SK-N-SH treated with all-trans-retinoic acid at 6 μM for 48 hours (cell line): ENCODE results near the gene MTOR.

ENCODE experiments used
- ATAC-seq: fragments of 200-7000 bp; cut with Tn5 transposase; 3 replicates; pipeline ENCODE4 v1.9.1; 2020; ENCODE audit warnings: mild to moderate bottlenecking, moderate library complexity
- ARNTL ChIP-seq: fragments of 450-650 bp; formaldehyde crosslinking; IDR thresholded peaks from 2 replicates; pipeline ENCODE4 v1.5.0; 2020; ENCODE audit warnings: low read depth, mild to moderate bottlenecking, moderate library complexity, borderline replicate concordance
- BACH2 ChIP-seq: fragments of 250-450 bp; sonication (Bioruptor Pico); IDR thresholded peaks from 2 replicates; pipeline ENCODE4 v1.9.0; 2021; ENCODE audit warnings: mild to moderate bottlenecking, borderline replicate concordance
- ESRRG ChIP-seq: fragments of 250-450 bp; sonication (Bioruptor Pico); IDR thresholded peaks from 2 replicates; pipeline ENCODE4 v1.6.1; 2021; ENCODE audit warnings: mild to moderate bottlenecking
- ISL1 ChIP-seq: fragments of 250-450 bp; sonication (Bioruptor Pico); IDR thresholded peaks from 2 replicates; pipeline ENCODE4 v2.1.2; 2022; ENCODE audit warnings: mild to moderate bottlenecking, moderate library complexity
- OSR1 ChIP-seq: fragments of 250-450 bp; sonication (Bioruptor Pico); IDR thresholded peaks from 2 replicates; pipeline ENCODE4 v1.8.0; 2022; ENCODE audit warnings: moderate library complexity, mild to moderate bottlenecking, inconsistent platforms
- PPARA ChIP-seq: fragments of 250-450 bp; sonication (Bioruptor Pico); IDR thresholded peaks from 2 replicates; pipeline ENCODE4 v1.5.0; 2020; ENCODE audit warnings: mild to moderate bottlenecking, borderline replicate concordance
- RARB ChIP-seq: fragments of 250-450 bp; sonication (Bioruptor Pico); IDR thresholded peaks from 2 replicates; pipeline ENCODE4 v1.8.0; 2021; ENCODE audit warnings: mild to moderate bottlenecking, moderate library complexity
- SNAI2 ChIP-seq: fragments of 250-450 bp; sonication (Bioruptor Pico); IDR thresholded peaks from 2 replicates; pipeline ENCODE4 v1.5.0; 2020; ENCODE audit warnings: mild to moderate bottlenecking, moderate library complexity
- ZC3H10 ChIP-seq: fragments of 250-450 bp; sonication (Bioruptor Pico); IDR thresholded peaks from 2 replicates; pipeline ENCODE4 v1.5.1; 2021; ENCODE audit warnings: mild to moderate bottlenecking, moderate library complexity
- ZFP3 ChIP-seq: fragments of 250-450 bp; sonication (Bioruptor Pico); IDR thresholded peaks from 2 replicates; pipeline ENCODE4 v1.5.0; 2020; ENCODE audit warnings: mild to moderate bottlenecking, moderate library complexity
- ZFP30 ChIP-seq: fragments of 450-650 bp; formaldehyde crosslinking; IDR thresholded peaks from 2 replicates; pipeline ENCODE4 v1.5.0; 2022; ENCODE audit warnings: mild to moderate bottlenecking, moderate library complexity
- ZNF565 ChIP-seq: fragments of 450-650 bp; formaldehyde crosslinking; conservative IDR thresholded peaks from 2 replicates; pipeline ENCODE4 v1.5.0; 2020; ENCODE audit warnings: low read depth, mild to moderate bottlenecking, moderate library complexity
- ZNF70 ChIP-seq: fragments of 450-650 bp; formaldehyde crosslinking; IDR thresholded peaks from 2 replicates; pipeline ENCODE4 v1.5.0; 2020; ENCODE audit warnings: mild to moderate bottlenecking, moderate library complexity
- ZNF8 ChIP-seq: fragments of 450-650 bp; formaldehyde crosslinking; IDR thresholded peaks from 2 replicates; pipeline ENCODE4 v1.5.0; 2020; ENCODE audit warnings: mild to moderate bottlenecking, moderate library complexity
- TF ChIP-seq, protein P1 (sequence below): fragments of 250-450 bp; sonication (Bioruptor Pico); IDR thresholded peaks from 2 replicates; pipeline ENCODE4 v1.8.0; 2021; ENCODE audit warnings: low read depth, mild to moderate bottlenecking, moderate library complexity, borderline replicate concordance
- TF ChIP-seq, protein P2 (sequence below): fragments of 250-450 bp; sonication (Bioruptor Pico); IDR thresholded peaks from 2 replicates; pipeline ENCODE4 v1.5.0; 2020; ENCODE audit warnings: mild to moderate bottlenecking, moderate library complexity
- TF ChIP-seq, protein P3 (sequence below): fragments of 250-450 bp; sonication (Bioruptor Pico); IDR thresholded peaks from 2 replicates; pipeline ENCODE4 v1.5.1; 2020; ENCODE audit warnings: low read depth, mild to moderate bottlenecking, moderate library complexity
- TF ChIP-seq, protein P4 (sequence below): fragments of 250-450 bp; sonication (Bioruptor Pico); IDR thresholded peaks from 2 replicates; pipeline ENCODE4 v1.8.0; 2020; ENCODE audit warnings: mild to moderate bottlenecking, moderate library complexity, borderline replicate concordance

The MTOR gene

DNA sequence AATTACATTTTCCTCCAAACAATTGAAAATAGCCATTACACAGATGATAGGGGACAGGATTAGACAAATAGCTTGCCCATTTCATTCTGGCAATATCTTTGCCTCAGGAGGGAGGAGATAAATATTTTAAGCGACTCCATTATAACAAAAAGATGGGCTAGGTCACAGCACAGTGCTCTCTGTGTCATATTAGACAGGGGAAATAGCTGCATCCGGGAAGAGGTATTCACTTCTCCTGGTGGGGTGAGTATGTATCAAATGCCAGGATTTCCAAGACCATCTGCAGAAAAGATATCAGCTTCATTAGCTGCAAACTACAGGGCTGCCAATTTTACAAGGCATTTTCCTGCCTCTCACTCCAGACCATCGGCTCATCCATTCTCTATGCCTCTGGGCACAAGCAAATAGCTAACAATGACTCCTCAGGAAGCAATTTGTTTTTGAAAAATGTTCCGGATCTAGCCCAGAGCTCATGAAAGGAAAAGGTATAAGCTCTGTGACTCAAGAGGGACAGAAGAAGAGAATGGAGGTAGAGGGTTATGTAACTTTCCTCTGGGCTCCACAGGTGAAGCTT lies 115.1 kb downstream of the MTOR start:
- ATAC-seq, result peak; percentile 74
- no peak for TF ChIP-seq ZNF70 (CRISPR knock-in tag)
- TF ChIP-seq, protein P1, sequence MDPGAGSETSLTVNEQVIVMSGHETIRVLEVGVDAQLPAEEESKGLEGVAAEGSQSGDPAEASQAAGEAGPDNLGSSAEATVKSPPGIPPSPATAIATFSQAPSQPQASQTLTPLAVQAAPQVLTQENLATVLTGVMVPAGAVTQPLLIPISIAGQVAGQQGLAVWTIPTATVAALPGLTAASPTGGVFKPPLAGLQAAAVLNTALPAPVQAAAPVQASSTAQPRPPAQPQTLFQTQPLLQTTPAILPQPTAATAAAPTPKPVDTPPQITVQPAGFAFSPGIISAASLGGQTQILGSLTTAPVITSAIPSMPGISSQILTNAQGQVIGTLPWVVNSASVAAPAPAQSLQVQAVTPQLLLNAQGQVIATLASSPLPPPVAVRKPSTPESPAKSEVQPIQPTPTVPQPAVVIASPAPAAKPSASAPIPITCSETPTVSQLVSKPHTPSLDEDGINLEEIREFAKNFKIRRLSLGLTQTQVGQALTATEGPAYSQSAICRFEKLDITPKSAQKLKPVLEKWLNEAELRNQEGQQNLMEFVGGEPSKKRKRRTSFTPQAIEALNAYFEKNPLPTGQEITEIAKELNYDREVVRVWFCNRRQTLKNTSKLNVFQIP (CRISPR knock-in tag), result no peak
- no peak for TF ChIP-seq ZNF8 (CRISPR knock-in tag)
- TF ChIP-seq, protein P2, sequence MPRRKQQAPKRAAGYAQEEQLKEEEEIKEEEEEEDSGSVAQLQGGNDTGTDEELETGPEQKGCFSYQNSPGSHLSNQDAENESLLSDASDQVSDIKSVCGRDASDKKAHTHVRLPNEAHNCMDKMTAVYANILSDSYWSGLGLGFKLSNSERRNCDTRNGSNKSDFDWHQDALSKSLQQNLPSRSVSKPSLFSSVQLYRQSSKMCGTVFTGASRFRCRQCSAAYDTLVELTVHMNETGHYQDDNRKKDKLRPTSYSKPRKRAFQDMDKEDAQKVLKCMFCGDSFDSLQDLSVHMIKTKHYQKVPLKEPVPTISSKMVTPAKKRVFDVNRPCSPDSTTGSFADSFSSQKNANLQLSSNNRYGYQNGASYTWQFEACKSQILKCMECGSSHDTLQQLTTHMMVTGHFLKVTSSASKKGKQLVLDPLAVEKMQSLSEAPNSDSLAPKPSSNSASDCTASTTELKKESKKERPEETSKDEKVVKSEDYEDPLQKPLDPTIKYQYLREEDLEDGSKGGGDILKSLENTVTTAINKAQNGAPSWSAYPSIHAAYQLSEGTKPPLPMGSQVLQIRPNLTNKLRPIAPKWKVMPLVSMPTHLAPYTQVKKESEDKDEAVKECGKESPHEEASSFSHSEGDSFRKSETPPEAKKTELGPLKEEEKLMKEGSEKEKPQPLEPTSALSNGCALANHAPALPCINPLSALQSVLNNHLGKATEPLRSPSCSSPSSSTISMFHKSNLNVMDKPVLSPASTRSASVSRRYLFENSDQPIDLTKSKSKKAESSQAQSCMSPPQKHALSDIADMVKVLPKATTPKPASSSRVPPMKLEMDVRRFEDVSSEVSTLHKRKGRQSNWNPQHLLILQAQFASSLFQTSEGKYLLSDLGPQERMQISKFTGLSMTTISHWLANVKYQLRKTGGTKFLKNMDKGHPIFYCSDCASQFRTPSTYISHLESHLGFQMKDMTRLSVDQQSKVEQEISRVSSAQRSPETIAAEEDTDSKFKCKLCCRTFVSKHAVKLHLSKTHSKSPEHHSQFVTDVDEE, result 0 out of 2 replicates have a peak, but pooled peaks have one; percentile 17

DNA sequence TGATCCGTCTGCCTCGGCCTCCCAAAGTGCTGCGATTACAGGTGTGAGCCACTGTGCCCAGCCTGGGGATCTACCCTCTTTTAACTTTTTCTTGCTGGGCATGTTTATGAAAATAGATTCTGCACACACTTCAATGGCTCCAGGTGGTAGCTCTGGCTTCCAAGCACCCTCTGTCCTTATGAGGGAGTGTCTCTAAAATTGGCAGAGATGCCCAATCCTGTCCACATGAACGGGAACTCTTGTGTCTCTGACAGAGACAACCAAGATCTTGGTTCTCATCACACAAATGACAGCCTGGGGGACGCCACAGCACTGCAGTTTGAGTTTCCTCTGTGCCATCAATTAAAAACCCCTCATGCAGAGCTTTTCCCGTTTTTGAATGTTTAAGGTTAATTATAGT lies 116.6 kb downstream of the MTOR start:
- ATAC-seq, result no peak
- no peak for TF ChIP-seq ZC3H10
- TF ChIP-seq RARB (CRISPR knock-in tag), result no peak
- no peak for TF ChIP-seq ZFP3 (CRISPR knock-in tag)
- no peak for TF ChIP-seq ZNF565
- TF ChIP-seq, protein P2, result no peak
- TF ChIP-seq ARNTL (CRISPR knock-in tag), result no peak
- TF ChIP-seq BACH2 (CRISPR knock-in tag), result no peak
- TF ChIP-seq ZFP30 (CRISPR knock-in tag), result no peak
- TF ChIP-seq PPARA (CRISPR knock-in tag), result no peak
- no peak for TF ChIP-seq ESRRG

DNA sequence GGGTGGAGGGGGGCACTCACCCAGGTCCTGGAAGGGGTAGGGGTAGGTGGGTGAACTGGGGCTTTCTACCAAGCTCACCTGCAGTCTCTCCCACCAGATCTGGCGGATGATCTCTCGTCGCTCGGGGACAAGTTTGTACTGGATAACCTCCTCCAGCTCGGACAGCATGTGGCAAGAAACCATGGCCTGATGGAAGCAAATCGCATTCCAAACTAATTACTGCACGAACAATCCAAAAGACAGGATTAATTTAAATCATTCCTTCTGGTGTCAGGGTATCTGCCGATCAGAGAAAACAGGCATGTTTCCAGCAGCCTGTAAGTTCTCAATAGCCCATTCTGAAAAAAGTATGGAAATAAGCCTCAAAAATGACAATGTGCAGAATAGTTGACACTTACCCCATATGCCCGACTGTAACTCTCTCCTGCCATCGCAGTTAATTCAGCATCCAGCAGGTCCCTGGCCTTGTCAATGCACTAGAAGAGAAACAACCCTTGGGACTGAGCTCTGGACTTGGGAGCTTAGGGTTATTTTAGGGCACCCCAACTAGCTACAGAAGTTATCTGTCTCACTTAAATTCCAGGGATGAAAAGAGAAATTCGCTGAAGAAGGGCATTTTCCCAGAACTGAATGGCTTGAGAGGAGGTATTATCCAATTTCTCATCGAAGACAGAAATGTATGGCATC lies 117.6 kb downstream of the MTOR start:
- ATAC-seq, result no peak
- TF ChIP-seq PPARA (CRISPR knock-in tag) (no peak), ZC3H10 (no peak), ESRRG (no peak), ISL1 (CRISPR knock-in tag) (peak; percentile 47), ZNF565 (no peak), ZFP30 (CRISPR knock-in tag) (no peak), SNAI2 (CRISPR knock-in tag) (no peak), BACH2 (CRISPR knock-in tag) (no peak), ARNTL (CRISPR knock-in tag) (no peak), OSR1 (no peak), RARB (CRISPR knock-in tag) (no peak), ZNF70 (CRISPR knock-in tag) (no peak), ZFP3 (CRISPR knock-in tag) (no peak)
- TF ChIP-seq, protein P2, result peak; percentile 63
- TF ChIP-seq, protein P3, sequence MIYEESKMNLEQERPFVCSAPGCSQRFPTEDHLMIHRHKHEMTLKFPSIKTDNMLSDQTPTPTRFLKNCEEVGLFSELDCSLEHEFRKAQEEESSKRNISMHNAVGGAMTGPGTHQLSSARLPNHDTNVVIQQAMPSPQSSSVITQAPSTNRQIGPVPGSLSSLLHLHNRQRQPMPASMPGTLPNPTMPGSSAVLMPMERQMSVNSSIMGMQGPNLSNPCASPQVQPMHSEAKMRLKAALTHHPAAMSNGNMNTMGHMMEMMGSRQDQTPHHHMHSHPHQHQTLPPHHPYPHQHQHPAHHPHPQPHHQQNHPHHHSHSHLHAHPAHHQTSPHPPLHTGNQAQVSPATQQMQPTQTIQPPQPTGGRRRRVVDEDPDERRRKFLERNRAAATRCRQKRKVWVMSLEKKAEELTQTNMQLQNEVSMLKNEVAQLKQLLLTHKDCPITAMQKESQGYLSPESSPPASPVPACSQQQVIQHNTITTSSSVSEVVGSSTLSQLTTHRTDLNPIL, result no peak
- TF ChIP-seq, protein P1 (CRISPR knock-in tag), result no peak
- TF ChIP-seq, protein P4, sequence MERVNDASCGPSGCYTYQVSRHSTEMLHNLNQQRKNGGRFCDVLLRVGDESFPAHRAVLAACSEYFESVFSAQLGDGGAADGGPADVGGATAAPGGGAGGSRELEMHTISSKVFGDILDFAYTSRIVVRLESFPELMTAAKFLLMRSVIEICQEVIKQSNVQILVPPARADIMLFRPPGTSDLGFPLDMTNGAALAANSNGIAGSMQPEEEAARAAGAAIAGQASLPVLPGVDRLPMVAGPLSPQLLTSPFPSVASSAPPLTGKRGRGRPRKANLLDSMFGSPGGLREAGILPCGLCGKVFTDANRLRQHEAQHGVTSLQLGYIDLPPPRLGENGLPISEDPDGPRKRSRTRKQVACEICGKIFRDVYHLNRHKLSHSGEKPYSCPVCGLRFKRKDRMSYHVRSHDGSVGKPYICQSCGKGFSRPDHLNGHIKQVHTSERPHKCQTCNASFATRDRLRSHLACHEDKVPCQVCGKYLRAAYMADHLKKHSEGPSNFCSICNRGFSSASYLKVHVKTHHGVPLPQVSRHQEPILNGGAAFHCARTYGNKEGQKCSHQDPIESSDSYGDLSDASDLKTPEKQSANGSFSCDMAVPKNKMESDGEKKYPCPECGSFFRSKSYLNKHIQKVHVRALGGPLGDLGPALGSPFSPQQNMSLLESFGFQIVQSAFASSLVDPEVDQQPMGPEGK (CRISPR knock-in tag), result no peak
